Activated CD8-positive, alpha-beta memory T cell treated with anti-CD3 and anti-CD28 coated beads, Interleukin-2, amount 10 ng/mL, durations not matched to agents 7 days and 5 days (primary cell): ENCODE measurements around the gene SHFL. TPM values are rescaled to one million over a fixed set of nuclear protein-coding genes. Genes with fewer than 3 reads are reported as not detected.

ENCODE experiments used
- ATAC-seq: fragments of 150-1000 bp; cut with Tn5 transposase; one replicate; pipeline ENCODE4 v1.10.0; 2021; ENCODE audit warnings: moderate library complexity
- CTCF ChIA-PET: fragments of 350-600 bp; sonication (Branson Sonifier 250); formaldehyde crosslinking; loops from one replicate; lab custom pipeline; 2021; ENCODE audit warnings: antibody characterized with exemption; lab: Charles Lee
- DNase-seq: peaks from one replicate; pipeline ENCODE4 v3.0.0-alpha.2; 2020
- H3K27ac Mint-ChIP-seq: one replicate; pipeline ENCODE4 v1.8.0; 2021; ENCODE audit warnings: mild to moderate bottlenecking, mixed read lengths
- H3K27me3 Mint-ChIP-seq: one replicate; pipeline ENCODE4 v1.8.0; 2021; ENCODE audit warnings: mixed read lengths
- H3K36me3 Mint-ChIP-seq: one replicate; pipeline ENCODE4 v1.8.0; 2021; ENCODE audit warnings: mild to moderate bottlenecking, mixed read lengths
- H3K4me1 Mint-ChIP-seq: one replicate; pipeline ENCODE4 v1.8.0; 2021; ENCODE audit warnings: mixed read lengths
- H3K4me3 Mint-ChIP-seq: one replicate; pipeline ENCODE4 v1.8.0; 2021; ENCODE audit warnings: mild to moderate bottlenecking, moderate library complexity, mixed read lengths
- H3K9me3 Mint-ChIP-seq: one replicate; pipeline ENCODE4 v1.8.0; 2022; ENCODE audit warnings: low read depth, mixed read lengths
- total RNA-seq, 2 experiments: library from RNA; stranded (reverse); gene quantifications; one replicate each; pipeline ENCODE4 v1.2.3, GENCODE V29; 2021

SHFL gene
- total RNA-seq, 2 experiments from 2014 or later, result 95.3 to 146 TPM

DNA sequence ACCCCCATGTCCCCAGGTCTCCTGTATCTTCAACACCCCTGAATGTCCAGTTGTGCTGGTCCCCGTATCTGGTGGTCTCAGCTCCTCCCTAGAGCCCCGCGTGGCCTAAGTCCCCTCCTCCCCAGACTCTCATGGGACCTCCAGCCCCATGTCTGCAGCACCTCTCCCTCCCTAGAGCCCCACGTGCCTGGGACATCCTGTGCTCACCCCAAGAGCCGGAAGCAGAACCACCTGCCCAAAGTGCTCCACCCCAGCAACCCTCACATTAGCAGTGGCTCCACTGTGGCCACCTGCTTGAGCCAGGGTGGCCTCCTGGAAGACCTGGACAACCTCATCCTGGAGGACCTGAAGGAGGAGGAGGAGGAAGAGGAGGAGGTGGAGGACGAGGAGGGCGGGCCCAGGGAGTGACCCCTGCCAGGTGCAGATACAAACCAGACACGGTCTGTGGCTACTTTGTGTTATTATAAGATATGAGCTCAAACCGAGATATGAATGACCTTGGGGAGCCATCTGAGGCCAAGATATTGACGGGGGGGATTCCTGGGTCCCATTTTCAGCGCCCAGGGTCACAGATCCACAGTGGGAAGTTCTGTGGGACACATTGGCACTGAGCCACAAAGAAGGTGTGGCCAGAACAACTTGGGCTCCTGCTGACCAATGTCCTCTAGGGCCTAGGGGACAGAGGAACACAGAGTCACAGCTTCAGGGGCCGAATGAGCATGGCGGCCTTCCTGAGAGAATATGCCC is 6.0 kb downstream of the SHFL start:
- peak overlapping the region; percentile 81 for H3K27ac Mint-ChIP-seq
- H3K9me3 Mint-ChIP-seq, result no peaks in the 10 kb centered on the region
- CTCF ChIA-PET, result no interaction called here
- ATAC-seq (no peak), DNase-seq (no peak)
- no peaks in the 10 kb centered on the region for H3K27me3 Mint-ChIP-seq
- peaks cover 47% of the 10 kb centered on the region for H3K4me1 Mint-ChIP-seq
- peaks cover 59% of the 10 kb centered on the region for H3K36me3 Mint-ChIP-seq
- H3K4me3 Mint-ChIP-seq, result no peak overlapping the region

DNA sequence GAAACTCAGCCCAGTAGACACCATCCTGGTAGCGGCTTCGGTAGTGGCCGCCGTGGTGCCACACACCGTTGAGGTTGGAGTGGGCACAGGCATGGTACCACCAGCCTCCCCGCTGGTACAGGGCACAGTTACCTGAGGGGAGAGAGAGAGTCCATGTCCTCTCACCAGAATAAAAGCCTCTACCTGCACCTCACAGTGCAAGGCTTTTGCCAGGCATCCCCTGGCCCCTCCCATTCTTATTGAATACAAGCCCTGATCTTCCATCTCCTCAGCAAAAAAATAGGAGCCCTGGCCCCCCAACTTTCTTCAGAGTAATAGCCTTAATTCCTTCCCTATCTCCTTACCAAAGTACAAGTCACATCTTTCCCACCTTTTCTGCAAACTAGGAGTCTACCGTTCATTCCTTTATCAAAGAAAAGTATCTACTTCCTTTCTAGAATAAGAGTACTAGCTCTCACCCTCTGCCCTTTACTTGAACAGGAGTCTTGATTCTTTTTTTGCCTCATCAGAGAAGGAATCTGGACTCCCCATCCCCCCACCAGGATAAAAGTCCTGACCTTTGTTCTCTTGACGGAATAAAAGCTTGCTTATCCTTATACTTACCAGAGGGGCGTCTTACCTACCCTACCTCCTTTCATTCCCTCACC is 6.7 kb downstream of the SHFL start:
- Mint-ChIP-seq H3K9me3 (no peaks in the 10 kb centered on the region), H3K36me3 (peaks cover 52% of the 10 kb centered on the region), H3K27ac (no peak overlapping the region), H3K27me3 (no peaks in the 10 kb centered on the region), H3K4me1 (peaks cover 40% of the 10 kb centered on the region), H3K4me3 (no peak overlapping the region)
- CTCF ChIA-PET, result no interaction called here
- DNase-seq (no peak), ATAC-seq (no peak)

DNA sequence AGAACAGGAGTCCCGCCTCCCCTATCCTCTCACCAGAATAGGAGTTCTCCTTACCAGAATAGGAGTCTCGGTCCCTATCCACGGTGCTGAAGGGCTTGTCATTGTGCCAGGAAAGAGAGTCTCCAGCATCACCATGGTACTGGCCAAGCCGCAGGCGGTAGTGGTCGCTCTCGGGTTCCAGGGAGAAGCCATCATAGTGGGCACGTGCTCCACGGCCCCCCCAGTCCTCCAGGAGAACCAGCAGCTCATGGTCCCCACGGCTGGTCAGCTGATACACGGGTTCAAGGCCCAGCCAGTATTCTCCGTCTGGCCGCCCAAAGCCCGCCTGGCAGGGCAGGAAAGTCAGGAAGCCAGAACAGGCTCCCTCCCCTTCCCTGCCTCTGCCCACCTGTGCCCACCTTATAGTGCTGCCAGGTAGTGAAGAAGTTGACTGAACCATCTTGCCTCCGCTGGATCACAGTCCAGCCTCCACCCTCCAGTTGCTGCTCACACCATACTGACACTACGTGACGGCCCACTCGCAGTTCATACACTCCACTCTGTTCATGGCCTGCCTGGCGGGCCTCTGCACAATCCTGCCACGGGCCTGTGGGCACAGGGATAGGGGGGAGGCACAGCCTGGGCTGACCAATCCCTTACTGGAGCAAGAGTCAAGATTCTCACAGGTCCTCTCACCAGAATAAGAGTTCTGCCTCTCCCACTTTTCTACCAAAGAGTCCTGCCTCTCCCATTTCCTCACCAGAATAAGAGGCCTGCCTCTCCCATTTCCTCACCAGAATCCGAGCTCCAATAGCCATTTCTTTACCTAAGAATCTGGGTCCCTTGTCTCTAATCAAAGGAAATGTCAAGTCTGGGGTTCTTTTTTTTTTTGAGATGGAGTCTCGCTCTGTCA is 7.4 kb downstream of the SHFL start:
- Mint-ChIP-seq H3K4me1 (peaks cover 38% of the 10 kb centered on the region), H3K9me3 (no peaks in the 10 kb centered on the region), H3K4me3 (no peak overlapping the region), H3K36me3 (peaks cover 49% of the 10 kb centered on the region), H3K27ac (no peak overlapping the region), H3K27me3 (no peaks in the 10 kb centered on the region)
- CTCF ChIA-PET, result no interaction called here
- ATAC-seq (no peak), DNase-seq (no peak)

DNA sequence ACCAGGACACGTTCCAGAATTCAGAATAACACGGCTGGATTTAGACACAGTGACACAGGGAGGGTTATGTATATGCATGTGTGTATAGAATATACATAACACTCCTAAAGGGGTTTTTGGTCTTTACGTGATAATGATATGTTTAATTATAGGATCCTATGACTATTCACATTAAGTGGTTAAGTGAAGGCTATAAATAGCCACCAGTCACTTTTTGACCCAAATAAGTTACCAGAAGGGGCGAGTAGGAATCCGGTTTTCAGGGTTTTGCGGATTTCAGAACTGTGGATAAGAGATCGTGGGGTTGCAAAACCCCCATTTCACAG is 9.5 kb downstream of the SHFL start:
- ATAC-seq (no peak), DNase-seq (no peak)
- no peaks in the 10 kb centered on the region for H3K9me3 Mint-ChIP-seq
- H3K4me3 Mint-ChIP-seq, result peak overlapping the region; percentile 54
- CTCF ChIA-PET, result interaction anchor here (0.8 to 5.8 kb wide), 9 partner anchors 9 to 293 kb away, joined by 3 to 147 read pairs (median 7); partner anchors contain the start of genes DNMT1, P2RY11 and PPAN
- peak overlapping the region; percentile 32 for H3K27ac Mint-ChIP-seq
- peaks cover 36% of the 10 kb centered on the region for H3K36me3 Mint-ChIP-seq
- peaks cover 40% of the 10 kb centered on the region for H3K4me1 Mint-ChIP-seq
- H3K27me3 Mint-ChIP-seq, result no peaks in the 10 kb centered on the region

DNA sequence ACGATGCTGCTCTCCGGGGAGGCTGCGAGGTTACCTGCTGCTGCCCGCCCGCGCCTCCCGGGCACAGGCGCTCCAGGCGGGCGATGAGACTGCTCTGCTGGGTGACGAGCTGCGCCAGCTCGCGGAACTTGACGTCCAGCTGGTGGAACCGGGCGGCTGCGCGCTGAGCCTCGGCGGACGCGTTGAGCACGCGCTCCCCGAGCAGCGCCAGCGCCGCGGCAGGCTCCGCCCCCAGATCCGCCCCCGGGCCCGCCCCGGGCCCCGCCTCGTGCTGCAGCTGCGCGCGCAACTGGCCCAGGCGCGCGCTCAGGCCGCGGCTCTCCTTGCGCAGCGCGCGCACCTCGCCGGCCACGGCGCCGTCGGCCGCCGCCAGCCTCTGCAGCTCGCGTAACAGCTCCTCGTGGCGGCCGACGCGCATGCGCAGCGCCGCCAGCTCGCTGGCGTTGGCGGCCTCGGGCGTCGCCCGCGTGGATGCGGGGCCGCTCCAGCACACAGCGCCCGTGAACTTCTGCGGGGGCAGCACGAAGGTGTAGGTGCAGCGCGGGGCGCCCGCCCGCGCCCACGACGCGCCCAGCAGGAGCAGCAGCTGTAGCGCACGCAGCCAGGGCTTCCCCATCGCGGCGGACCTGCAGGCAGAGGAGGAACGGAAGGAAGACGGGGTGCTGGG is 10.0 kb downstream of the SHFL start:
- peaks cover 38% of the 10 kb centered on the region for H3K4me1 Mint-ChIP-seq
- H3K27me3 Mint-ChIP-seq, result no peaks in the 10 kb centered on the region
- peaks cover 31% of the 10 kb centered on the region for H3K36me3 Mint-ChIP-seq
- H3K9me3 Mint-ChIP-seq, result no peaks in the 10 kb centered on the region
- DNase-seq, result peak; percentile 92
- H3K27ac Mint-ChIP-seq, result peak overlapping the region; percentile 79
- CTCF ChIA-PET, result interaction anchor here (0.8 to 5.8 kb wide), 12 partner anchors 8 to 293 kb away, joined by 3 to 147 read pairs (median 5); partner anchors contain the start of genes DNMT1, P2RY11 and PPAN
- H3K4me3 Mint-ChIP-seq, result peak overlapping the region; percentile 58
- peak; percentile 95 for ATAC-seq

DNA sequence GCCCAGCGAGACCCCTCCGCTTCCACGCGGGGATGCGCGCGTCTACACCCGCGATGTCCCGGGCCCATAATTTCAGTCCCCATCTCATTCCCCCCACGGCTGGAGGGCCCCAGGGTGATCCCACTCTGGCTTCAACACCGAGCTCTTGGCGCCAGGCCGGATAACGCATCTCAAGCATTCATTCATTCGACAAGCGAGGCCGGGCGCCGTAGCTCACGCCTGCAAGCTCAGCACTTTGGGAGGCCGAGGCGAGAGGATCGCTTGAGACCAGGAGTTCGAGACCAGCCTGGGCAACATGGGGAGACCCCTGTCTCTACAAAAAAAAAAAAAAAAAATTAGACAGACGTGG is 10.5 kb downstream of the SHFL start:
- H3K36me3 Mint-ChIP-seq, result peaks cover 28% of the 10 kb centered on the region
- H3K27ac Mint-ChIP-seq, result peak overlapping the region; percentile 79
- H3K4me1 Mint-ChIP-seq, result peaks cover 40% of the 10 kb centered on the region
- CTCF ChIA-PET, result interaction anchor here (0.8 to 5.8 kb wide), 10 partner anchors 11 to 292 kb away, joined by 3 to 147 read pairs (median 6); partner anchors contain the start of genes DNMT1, P2RY11 and PPAN
- ATAC-seq (no peak), DNase-seq (no peak)
- H3K27me3 Mint-ChIP-seq, result no peaks in the 10 kb centered on the region
- peak overlapping the region; percentile 58 for H3K4me3 Mint-ChIP-seq
- H3K9me3 Mint-ChIP-seq, result no peaks in the 10 kb centered on the region

DNA sequence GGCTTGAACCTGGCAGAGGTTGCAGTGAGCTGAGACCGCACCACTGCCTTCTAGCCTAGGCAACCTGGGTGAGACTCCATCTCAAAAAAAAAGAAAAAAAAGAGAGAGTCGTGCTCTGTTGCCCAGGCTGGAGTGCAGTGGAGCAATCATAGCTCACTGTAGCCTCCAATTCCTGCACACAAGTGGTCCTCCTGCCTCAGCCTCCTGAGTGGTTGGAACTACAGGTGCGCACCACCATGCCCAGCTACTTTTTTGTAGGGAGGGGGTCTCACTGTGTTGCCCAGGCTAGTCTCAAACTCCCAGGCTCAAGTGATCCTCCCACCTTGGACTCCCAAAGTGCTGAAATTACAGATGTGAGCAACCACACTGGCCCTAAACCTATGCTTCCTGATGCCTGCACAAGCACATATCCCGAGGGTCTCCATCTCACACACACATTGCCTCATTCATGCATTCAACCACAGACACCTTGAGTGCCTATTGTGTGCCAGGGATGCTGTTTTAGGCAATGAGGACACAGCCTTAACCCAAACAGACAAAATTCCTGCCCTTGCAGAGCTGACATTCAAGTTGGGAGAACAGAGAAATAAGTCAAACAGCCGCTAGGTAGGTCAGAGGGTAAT is 14.2 kb downstream of the SHFL start:
- peaks cover 61% of the 10 kb centered on the region for H3K4me1 Mint-ChIP-seq
- no peaks in the 10 kb centered on the region for H3K9me3 Mint-ChIP-seq
- H3K27me3 Mint-ChIP-seq, result no peaks in the 10 kb centered on the region
- no peak for DNase-seq
- H3K36me3 Mint-ChIP-seq, result peaks cover 2% of the 10 kb centered on the region
- H3K4me3 Mint-ChIP-seq, result no peak overlapping the region
- CTCF ChIA-PET, result interaction anchor here (0.6 to 5.8 kb wide), 8 partner anchors 8 to 150 kb away, joined by 3 to 147 read pairs (median 5); partner anchors contain the start of genes P2RY11 and PPAN
- no peak for ATAC-seq
- H3K27ac Mint-ChIP-seq, result peak overlapping the region; percentile 100

DNA sequence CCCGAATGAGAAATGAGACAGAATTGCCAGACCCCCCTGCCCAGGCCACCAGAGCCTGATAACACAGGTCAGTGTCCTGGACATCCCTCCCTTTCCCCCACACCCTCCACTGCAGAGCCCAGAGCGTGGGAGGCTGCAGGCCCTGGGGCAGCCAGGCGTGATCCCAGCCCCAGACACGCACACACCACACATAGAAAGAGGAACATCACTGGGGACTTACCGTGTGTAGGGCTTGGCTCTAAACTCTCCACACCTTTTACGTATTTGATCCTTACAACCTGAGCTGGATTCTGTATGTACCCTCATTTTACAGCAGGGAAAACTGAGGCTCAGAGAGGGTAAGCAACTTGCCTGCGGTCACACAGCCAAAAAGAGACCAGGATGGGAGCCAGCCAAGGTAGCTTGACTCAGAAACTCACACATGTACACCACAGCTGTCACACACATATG is 16.7 kb downstream of the SHFL start:
- no peak for ATAC-seq
- H3K36me3 Mint-ChIP-seq, result peaks cover 13% of the 10 kb centered on the region

DNA sequence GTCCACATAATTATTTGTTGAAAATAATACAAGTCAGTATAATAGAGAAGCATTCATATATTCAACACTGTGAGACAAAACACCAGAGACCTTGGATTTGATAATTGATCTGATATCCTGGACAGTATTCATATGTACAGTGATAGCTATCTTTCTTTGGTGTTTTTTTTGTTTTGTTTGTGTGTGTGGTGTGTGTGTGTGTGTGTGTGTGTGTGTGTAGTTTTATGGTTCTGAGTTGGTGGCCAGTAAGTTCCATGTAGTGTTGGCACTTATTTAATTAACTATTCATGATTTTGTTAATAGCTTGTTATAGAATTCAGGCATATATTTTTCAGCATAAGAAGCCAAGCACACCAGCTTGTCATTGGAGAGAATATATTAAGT is 18.0 kb downstream of the SHFL start:
- CTCF ChIA-PET, result interaction anchor here (0.6 to 3.5 kb wide), 7 partner anchors 8 to 491 kb away, joined by 3 to 23 read pairs (median 4); no protein-coding TSS in a partner anchor
- peak overlapping the region; percentile 36 for H3K4me3 Mint-ChIP-seq

More for the DNA sequence above, 16.7 kb downstream of the SHFL start:
- Mint-ChIP-seq H3K4me3 (no peak overlapping the region), H3K9me3 (no peaks in the 10 kb centered on the region), H3K27me3 (no peaks in the 10 kb centered on the region), H3K4me1 (peaks cover 71% of the 10 kb centered on the region), H3K27ac (peak overlapping the region; percentile 100)
- DNase-seq, result peak; percentile 45
- CTCF ChIA-PET, result interaction anchor here (0.7 to 3.5 kb wide), 5 partner anchors 9 to 133 kb away, joined by 3 to 23 read pairs (median 4); partner anchors contain the start of gene P2RY11

DNA sequence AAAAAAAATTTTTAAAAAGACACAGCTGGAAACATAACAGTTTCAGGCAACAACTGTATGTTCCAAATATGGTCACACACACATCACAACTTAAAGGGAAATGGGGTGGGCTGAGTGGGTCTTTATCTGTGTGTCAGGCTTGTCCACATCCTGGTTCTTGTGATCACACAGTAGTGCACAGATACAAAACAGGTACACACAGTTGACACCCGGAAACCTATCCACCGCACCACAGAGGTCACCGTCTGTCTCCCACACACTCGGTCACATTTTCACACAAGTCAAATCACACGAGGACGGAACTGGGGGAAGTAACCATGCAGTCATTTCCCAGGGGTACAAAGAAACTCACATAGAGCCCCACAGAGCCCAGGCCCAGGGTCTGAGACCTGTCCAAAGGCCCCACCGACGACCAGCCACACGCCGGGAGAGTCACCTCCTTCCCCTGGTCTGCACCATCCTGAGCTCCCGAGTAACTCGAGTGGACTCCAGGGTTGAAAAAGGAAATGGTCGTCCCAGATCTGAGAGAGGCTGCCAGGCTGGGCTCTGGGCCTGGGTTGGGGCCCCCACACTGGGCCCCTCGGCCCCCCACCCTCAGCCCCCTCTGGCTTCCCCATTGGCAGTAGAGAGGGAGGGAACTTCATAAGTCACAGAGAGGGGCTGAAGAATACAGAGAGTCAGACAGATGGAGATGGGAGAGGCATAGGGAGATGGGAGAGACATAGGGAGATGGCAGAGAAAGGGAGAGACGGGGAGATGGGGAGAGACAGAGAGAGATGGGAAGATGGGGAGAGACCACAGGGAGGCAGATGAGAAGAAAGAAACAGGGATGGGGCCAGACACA is 18.8 kb downstream of the SHFL start:
- peaks cover 76% of the 10 kb centered on the region for H3K4me1 Mint-ChIP-seq

More for the DNA sequence above, 18.0 kb downstream of the SHFL start:
- Mint-ChIP-seq H3K27ac (peak overlapping the region; percentile 99), H3K9me3 (no peaks in the 10 kb centered on the region), H3K36me3 (peaks cover 21% of the 10 kb centered on the region), H3K27me3 (no peaks in the 10 kb centered on the region), H3K4me1 (peaks cover 74% of the 10 kb centered on the region)
- DNase-seq, result no peak
- ATAC-seq, result no peak

DNA sequence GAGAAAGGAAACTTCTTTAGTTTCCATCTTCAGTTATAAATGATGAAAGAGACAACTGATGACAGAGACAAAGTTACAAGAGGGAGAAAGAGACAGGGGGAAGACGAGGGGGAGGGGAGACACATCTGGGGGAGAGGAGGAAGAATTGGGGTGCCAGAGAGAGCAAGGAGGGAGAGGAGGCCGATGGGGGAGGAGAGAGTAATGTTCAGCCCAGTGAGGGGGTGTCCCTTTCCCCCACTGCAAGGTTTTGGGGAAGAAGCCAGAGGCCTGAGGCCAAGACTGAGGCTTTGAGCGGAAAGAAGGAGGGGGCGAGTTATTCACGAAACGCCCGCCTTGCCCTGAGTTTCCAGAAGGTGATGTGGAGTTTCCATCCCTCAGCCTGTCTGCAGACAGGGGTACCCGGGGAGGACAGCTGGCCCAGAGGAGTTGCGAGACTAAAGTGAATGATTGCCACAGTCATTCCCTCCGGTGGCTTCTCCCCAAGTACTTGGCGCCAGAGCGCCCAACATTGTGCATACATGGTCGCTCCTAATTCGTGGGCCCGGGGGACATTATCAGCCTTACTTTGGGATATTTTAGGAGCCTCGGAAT is 19.5 kb downstream of the SHFL start:
- ATAC-seq, result peak; percentile 28
- H3K36me3 Mint-ChIP-seq, result peaks cover 34% of the 10 kb centered on the region
- no peaks in the 10 kb centered on the region for H3K27me3 Mint-ChIP-seq
- H3K4me3 Mint-ChIP-seq, result peak overlapping the region; percentile 77
- peak overlapping the region; percentile 99 for H3K27ac Mint-ChIP-seq
- no peaks in the 10 kb centered on the region for H3K9me3 Mint-ChIP-seq
- CTCF ChIA-PET, result interaction anchor here (0.8 to 5.5 kb wide), 6 partner anchors 7 to 145 kb away, joined by 3 to 55 read pairs (median 9); partner anchors contain the start of gene DNMT1
- H3K4me1 Mint-ChIP-seq, result peaks cover 79% of the 10 kb centered on the region
- DNase-seq, result peak; percentile 88

More for the DNA sequence above, 18.8 kb downstream of the SHFL start:
- CTCF ChIA-PET, result interaction anchor here (0.6 to 5.5 kb wide), 8 partner anchors 7 to 490 kb away, joined by 3 to 55 read pairs (median 4); no protein-coding TSS in a partner anchor
- Mint-ChIP-seq H3K4me3 (peak overlapping the region; percentile 77), H3K36me3 (peaks cover 29% of the 10 kb centered on the region), H3K27me3 (no peaks in the 10 kb centered on the region), H3K9me3 (no peaks in the 10 kb centered on the region), H3K27ac (peak overlapping the region; percentile 99)
- peak; percentile 63 for ATAC-seq
- DNase-seq, result peak; percentile 96
